NB4 (cell line): ENCODE measurements around the gene SEC61A1.

Experiments
- DNase-seq: peaks from one replicate; pipeline ENCODE4 v3.0.0; 2010; ENCODE audit warnings: low read depth
- H3K4me3 ChIP-seq: one replicate; pipeline ENCODE4 v1.5.1; 2011; ENCODE audit warnings: mild to moderate bottlenecking, low read depth, low read length, moderate library complexity
- MYC ChIP-seq: IDR thresholded peaks from 2 replicates; pipeline ENCODE4 v1.6.1; 2011; ENCODE audit warnings: low read depth, low read length
- POLR2A ChIP-seq: IDR thresholded peaks from 2 replicates; pipeline ENCODE4 v1.6.1; 2011; ENCODE audit warnings: mild to moderate bottlenecking; ENCODE audit not compliant: insufficient read length; ENCODE audit errors: extremely low read depth
- TF ChIP-seq, protein P1 (sequence below): IDR thresholded peaks from one replicate; pipeline ENCODE4 v1.5.1; 2012; ENCODE audit warnings: low read depth, low read length
- TF ChIP-seq, protein P2 (sequence below): IDR thresholded peaks from 2 replicates; pipeline ENCODE4 v1.6.1; 2011; ENCODE audit warnings: low read depth, low read length

Gene SEC61A1

DNA sequence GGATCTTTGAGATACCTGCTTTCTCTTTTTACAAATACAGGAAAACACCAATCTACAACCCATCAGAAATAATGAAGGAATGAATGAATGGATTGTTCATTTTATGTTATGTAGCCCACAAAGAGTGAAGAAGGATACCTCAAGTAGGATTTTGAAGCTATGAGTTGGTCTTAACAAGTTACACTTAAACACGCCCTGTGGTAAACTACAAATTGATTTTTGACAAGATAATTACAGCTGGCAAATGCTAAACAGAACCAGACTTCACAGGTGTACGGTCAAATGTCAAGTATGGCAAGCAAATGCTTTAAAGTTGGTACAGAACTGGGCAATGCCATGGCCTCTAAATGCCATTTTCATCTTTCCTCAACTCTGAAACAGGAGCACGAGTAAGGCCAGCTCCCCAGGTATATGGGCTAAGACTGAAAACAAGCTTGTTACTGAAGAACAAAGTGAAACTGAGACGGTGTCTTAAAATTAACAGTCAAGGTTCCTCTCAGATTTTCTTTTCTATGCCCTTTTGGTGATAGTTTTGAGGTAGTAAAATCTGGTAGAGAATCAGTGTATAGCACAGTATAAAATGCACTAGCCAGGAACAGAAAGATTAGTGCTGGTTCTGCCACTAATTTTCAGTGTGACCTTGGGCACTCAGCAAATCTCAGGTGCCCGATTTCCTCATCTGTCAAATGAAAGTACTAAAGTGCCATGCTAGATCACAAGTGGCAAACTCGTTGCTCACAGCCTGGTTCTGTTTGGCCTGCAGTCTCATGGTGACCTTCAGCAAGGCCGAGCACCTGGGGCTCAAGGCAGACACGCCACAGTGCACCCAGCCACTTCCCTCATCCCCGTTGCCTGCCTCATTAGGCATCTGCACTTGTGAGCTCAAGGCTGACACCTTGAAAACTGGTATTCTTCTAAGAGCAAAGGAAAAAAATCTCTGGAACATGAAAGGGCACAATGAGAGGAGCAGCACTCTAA lies 61.9 kb downstream of the SEC61A1 start:
- TF ChIP-seq MYC, result no peak
- TF ChIP-seq, protein P1, sequence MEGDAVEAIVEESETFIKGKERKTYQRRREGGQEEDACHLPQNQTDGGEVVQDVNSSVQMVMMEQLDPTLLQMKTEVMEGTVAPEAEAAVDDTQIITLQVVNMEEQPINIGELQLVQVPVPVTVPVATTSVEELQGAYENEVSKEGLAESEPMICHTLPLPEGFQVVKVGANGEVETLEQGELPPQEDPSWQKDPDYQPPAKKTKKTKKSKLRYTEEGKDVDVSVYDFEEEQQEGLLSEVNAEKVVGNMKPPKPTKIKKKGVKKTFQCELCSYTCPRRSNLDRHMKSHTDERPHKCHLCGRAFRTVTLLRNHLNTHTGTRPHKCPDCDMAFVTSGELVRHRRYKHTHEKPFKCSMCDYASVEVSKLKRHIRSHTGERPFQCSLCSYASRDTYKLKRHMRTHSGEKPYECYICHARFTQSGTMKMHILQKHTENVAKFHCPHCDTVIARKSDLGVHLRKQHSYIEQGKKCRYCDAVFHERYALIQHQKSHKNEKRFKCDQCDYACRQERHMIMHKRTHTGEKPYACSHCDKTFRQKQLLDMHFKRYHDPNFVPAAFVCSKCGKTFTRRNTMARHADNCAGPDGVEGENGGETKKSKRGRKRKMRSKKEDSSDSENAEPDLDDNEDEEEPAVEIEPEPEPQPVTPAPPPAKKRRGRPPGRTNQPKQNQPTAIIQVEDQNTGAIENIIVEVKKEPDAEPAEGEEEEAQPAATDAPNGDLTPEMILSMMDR, result no peak
- no peak for TF ChIP-seq POLR2A
- TF ChIP-seq, protein P2, sequence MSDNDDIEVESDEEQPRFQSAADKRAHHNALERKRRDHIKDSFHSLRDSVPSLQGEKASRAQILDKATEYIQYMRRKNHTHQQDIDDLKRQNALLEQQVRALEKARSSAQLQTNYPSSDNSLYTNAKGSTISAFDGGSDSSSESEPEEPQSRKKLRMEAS, result no peak
- no peak for DNase-seq
- H3K4me3 ChIP-seq, result no peak overlapping the region
